Karpas-422 (cell line): ENCODE data around the gene SYTL1. TPM values are rescaled to one million over a fixed set of nuclear protein-coding genes. Genes with fewer than 3 reads are reported as not detected.

Experiments
- DNase-seq: peaks from one replicate; pipeline ENCODE4 v3.0.0-alpha.2; 2015
- H2AFZ ChIP-seq: fragments of 200-600 bp; sonication (generic); 2 replicates; pipeline ENCODE4 v1.6.1; 2014; ENCODE audit warnings: antibody characterized with exemption, low read length, mixed read lengths
- H3K27ac ChIP-seq: fragments of 200-600 bp; sonication (generic); 2 replicates; pipeline ENCODE4 v1.5.1; 2014; ENCODE audit warnings: mild to moderate bottlenecking, low read length, moderate library complexity
- H3K27me3 ChIP-seq: fragments of 200-600 bp; sonication (generic); 2 replicates; pipeline ENCODE4 v1.6.1; 2014; ENCODE audit warnings: low read length, mixed read lengths
- H3K36me3 ChIP-seq: fragments of 200-600 bp; sonication (generic); 2 replicates; pipeline ENCODE4 v1.6.1; 2014; ENCODE audit warnings: low read length, mixed read lengths; ENCODE audit not compliant: insufficient read depth
- H3K4me1 ChIP-seq: fragments of 200-600 bp; sonication (generic); 2 replicates; pipeline ENCODE4 v1.6.1; 2014; ENCODE audit warnings: mild to moderate bottlenecking, low read length, mixed read lengths
- H3K4me2 ChIP-seq: fragments of 200-600 bp; sonication (generic); 2 replicates; pipeline ENCODE4 v1.6.1; 2014; ENCODE audit warnings: low read length, low read depth, mild to moderate bottlenecking; ENCODE audit not compliant: poor library complexity, severe bottlenecking
- H3K4me3 ChIP-seq: fragments of 200-600 bp; sonication (generic); 2 replicates; pipeline ENCODE4 v1.5.1; 2014; ENCODE audit warnings: mild to moderate bottlenecking, antibody characterized with exemption, low read length, mixed read lengths
- H3K79me2 ChIP-seq: fragments of 200-600 bp; sonication (generic); 2 replicates; pipeline ENCODE4 v1.6.1; 2014; ENCODE audit warnings: mild to moderate bottlenecking, low read length, mixed read lengths
- H3K9ac ChIP-seq: fragments of 200-600 bp; sonication (generic); 2 replicates; pipeline ENCODE4 v1.6.0; 2014; ENCODE audit warnings: low read length
- H3K9me2 ChIP-seq: fragments of 200-600 bp; sonication (generic), shearing (Covaris generic); replicated peaks from 2 replicates; pipeline ENCODE4 v1.6.0; 2014; ENCODE audit warnings: mild to moderate bottlenecking, low read length, moderate library complexity; ENCODE audit not compliant: insufficient read depth
- H3K9me3 ChIP-seq: fragments of 300-700, 200-600 bp; sonication (generic); 2 replicates; pipeline ENCODE4 v1.6.1; 2014; ENCODE audit warnings: low read length, mixed read lengths
- H4K20me1 ChIP-seq: fragments of 200-600 bp; sonication (generic); 2 replicates; pipeline ENCODE4 v1.6.1; 2014; ENCODE audit warnings: mild to moderate bottlenecking, antibody characterized with exemption, low read length, low read depth; ENCODE audit not compliant: insufficient read depth
- total RNA-seq: library from RNA; depleted of rRNA; stranded (reverse); fragments of >200 nt; shearing (Covaris generic); gene quantifications from 2 replicates; pipeline ENCODE4 v1.2.3, GENCODE V29; 2014; ENCODE audit warnings: low replicate concordance

Gene SYTL1
- total RNA-seq, 1 experiment from 2014 or later: 35.6 TPM

DNA sequence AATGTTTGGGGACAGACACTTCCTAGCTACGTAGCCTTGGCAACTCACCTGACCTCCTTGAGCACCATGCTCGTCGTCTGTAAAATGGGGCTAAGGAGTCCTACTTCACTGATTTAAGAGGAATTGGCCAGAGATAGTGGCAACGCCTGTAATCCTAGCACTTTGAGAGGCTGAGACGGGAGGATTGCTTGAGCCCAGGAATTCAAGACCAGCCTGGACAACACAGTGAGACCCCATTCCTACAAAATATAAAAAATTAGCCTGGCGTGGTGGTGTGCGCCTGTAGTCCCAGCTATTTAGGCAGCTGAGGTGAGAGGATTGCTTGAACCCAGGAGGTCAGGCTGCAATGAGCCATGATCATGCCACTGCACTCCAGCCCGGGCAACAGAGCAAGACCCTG, 4.5 kb downstream of the SYTL1 start:
- Histone ChIP-seq H2AFZ (no peak overlapping the region), H3K9me2 (no peaks in the 10 kb centered on the region), H3K9ac (no peak overlapping the region), H3K4me1 (peaks cover 36% of the 10 kb centered on the region), H3K9me3 (no peaks in the 10 kb centered on the region), H3K27ac (no peak overlapping the region), H3K4me3 (no peak overlapping the region), H4K20me1 (no peaks in the 10 kb centered on the region), H3K79me2 (no peaks in the 10 kb centered on the region), H3K4me2 (no peak overlapping the region), H3K36me3 (no peaks in the 10 kb centered on the region), H3K27me3 (no peaks in the 10 kb centered on the region)
- no peak for DNase-seq

DNA sequence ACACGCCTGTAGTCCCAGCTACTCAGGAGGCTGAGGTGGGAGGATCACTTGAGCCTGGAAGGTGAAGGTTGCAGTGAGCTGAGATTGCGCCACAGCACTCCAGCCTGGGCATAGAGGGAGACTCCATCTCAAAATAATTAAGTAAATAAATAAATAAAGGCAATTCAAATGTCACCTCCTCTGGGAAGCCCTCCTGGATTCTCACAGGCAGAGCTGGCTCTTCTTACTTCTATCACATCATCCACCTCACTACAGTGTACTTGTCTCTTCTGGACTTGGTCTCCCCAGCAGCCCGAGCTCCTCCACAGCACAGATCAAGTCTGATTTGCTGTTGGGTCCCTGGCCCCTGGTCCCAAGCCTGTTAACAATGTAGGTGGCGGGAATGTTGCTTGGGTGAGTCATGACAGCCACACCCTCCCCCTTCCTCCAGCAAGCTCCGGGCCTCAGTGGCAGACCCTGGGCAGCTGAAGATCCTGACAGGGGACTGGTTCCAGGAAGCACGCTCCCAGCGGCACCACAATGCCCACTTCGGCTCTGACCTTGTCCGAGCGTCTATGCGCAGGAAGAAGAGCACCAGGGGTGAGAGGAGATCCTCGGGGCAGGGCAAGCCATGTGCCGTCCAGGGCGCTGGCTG, 5.3 kb downstream of the SYTL1 start:
- H3K27me3 ChIP-seq: no peaks in the 10 kb centered on the region
- H3K9ac ChIP-seq: no peak overlapping the region
- no peaks in the 10 kb centered on the region for H3K79me2 ChIP-seq
- peaks cover 28% of the 10 kb centered on the region for H3K4me1 ChIP-seq
- H3K36me3 ChIP-seq: no peaks in the 10 kb centered on the region
- no peaks in the 10 kb centered on the region for H3K9me2 ChIP-seq
- H3K4me2 ChIP-seq: no peak overlapping the region
- no peaks in the 10 kb centered on the region for H3K9me3 ChIP-seq
- H2AFZ ChIP-seq: no peak overlapping the region
- no peak overlapping the region for H3K27ac ChIP-seq
- no peaks in the 10 kb centered on the region for H4K20me1 ChIP-seq
- DNase-seq: no peak
- no peak overlapping the region for H3K4me3 ChIP-seq

DNA sequence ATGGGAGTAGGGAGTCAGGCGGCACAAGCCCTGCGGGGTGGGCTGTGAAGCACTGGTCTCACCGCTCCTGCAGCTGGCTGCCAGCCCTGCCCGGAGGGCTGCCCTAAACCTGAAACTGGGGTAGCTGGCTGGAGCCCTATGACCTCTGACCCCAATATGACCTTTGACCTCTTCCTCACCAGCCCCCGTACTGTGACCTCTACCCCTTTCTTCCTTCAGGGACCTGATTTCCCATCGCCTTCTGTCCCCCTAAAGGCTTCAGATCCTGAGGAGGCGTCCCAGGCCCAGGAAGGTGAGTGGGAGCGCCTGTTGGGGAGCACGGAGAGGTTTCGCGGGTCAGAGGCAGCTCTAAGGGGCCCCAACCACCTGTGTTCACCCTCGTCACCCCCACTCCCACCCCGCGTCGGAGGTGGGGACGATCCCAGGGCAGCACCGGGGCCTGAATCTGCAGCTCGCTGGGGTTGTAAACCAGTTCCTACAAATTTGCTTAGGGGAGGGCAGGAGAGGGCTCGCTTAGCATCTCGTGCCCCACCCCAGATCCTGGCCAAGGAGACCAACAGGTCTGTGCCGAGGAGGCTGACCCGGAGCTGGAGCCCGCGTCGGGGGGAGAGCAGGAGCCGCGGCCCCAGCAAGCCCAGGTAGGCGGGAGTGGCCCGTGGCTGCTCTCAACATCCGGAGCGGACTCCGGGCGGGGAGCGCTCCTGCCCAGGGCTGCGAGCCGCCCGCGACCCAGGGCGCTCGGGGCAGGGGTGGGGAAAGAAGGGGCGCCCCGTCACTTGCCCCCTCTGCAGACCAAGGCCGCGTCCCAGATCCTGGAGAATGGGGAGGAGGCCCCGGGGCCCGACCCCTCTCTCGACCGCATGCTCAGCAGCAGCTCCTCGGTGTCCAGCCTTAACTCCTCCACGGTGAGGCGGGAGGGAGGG, 7.3 kb downstream of the SYTL1 start:
- Histone ChIP-seq H3K27me3 (no peaks in the 10 kb centered on the region), H3K9ac (peak overlapping the region; percentile 71), H3K36me3 (no peaks in the 10 kb centered on the region), H3K79me2 (no peaks in the 10 kb centered on the region), H3K27ac (no peak overlapping the region), H3K4me1 (peaks cover 10% of the 10 kb centered on the region), H3K4me2 (peak overlapping the region; percentile 92), H4K20me1 (no peaks in the 10 kb centered on the region), H3K9me3 (no peaks in the 10 kb centered on the region), H2AFZ (peak overlapping the region; percentile 65), H3K4me3 (peak overlapping the region; percentile 63), H3K9me2 (no peaks in the 10 kb centered on the region)
- peak; percentile 79 for DNase-seq

DNA sequence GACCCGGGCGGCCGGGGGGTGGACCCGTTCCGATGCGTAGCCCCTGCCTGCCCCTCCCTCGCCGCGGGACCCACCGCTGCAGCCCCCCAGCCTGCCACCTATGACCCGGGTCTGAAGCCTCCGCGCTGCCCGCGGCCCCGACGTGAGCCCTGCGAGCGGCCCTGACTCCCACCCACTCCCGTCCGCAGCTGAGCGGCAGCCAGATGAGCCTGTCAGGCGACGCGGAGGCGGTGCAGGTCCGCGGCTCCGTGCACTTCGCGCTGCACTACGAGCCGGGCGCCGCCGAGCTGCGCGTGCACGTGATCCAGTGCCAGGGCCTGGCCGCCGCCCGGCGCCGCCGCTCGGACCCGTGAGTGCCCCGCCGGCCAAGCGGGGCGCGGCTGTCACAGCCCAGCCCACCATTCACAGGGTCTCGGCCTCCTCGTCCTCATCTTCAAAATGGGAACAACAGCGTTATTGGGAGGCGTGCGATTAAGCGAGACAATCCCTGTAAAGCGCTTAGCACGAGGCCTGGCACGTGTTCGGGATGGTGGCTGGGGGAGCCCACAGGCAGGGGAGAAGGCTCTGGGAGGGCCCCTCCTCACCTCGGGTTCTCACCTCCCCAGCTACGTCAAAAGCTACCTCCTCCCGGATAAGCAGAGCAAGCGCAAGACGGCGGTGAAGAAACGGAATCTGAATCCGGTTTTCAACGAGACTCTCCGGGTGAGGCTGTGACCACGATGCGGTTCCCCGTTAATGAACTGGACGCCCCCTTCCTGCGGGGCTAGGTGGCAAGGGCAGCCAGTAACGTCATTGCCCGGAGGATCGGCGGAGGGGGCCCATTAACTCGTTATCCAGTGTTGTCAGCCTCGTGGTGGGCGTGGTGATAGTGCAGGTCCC, 8.2 kb downstream of the SYTL1 start:
- H3K4me1 ChIP-seq: peaks cover 10% of the 10 kb centered on the region
- H4K20me1 ChIP-seq: no peaks in the 10 kb centered on the region
- H3K9me3 ChIP-seq: no peaks in the 10 kb centered on the region
- no peak overlapping the region for H3K4me3 ChIP-seq
- H3K9me2 ChIP-seq: no peaks in the 10 kb centered on the region
- peak overlapping the region; percentile 92 for H3K4me2 ChIP-seq
- no peaks in the 10 kb centered on the region for H3K27me3 ChIP-seq
- H3K79me2 ChIP-seq: no peaks in the 10 kb centered on the region
- no peaks in the 10 kb centered on the region for H3K36me3 ChIP-seq
- H3K27ac ChIP-seq: no peak overlapping the region
- no peak for DNase-seq
- H3K9ac ChIP-seq: no peak overlapping the region
- peak overlapping the region; percentile 65; the same call in 1 of the 2 replicates for H2AFZ ChIP-seq

DNA sequence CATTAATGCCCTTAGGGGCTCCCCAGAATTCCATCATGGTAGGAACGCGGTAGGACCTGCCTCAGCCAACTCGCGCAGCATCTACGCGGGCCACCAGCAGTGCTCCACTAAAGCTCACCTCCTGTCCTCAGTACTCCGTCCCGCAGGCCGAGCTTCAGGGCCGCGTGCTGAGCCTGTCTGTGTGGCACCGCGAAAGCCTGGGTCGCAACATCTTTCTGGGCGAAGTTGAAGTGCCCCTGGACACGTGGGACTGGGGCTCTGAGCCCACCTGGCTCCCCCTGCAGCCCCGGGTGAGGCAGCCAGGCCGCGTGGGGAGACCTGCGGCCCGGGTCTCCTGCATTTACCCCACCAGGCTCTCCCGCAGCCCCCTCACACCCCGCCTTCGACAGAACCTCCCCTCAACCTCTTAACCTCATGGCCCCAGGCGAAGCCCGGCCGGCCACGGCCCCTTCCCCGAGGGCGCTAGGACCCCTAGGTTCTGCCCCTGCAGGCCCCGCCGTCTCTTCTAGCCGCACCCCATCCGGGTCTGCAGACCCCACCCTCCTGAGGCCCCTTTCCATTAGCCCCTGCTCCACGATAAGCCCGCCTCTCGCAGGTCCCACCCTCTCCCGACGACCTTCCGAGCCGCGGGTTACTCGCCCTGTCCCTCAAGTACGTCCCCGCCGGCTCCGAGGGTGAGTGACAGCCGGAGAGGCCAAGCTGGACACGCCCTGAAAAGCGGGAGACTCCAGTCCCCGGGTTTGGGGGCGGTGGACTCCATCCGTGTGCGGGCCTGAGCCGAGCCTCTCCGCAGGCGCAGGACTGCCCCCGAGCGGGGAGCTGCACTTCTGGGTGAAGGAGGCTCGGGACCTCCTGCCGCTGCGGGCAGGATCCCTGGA, 9.1 kb downstream of the SYTL1 start:
- no peaks in the 10 kb centered on the region for H3K79me2 ChIP-seq
- no peaks in the 10 kb centered on the region for H3K9me2 ChIP-seq
- H3K27ac ChIP-seq: no peak overlapping the region
- H3K27me3 ChIP-seq: no peaks in the 10 kb centered on the region
- H3K36me3 ChIP-seq: no peaks in the 10 kb centered on the region
- H3K4me2 ChIP-seq: no peak overlapping the region
- H3K9me3 ChIP-seq: no peaks in the 10 kb centered on the region
- H3K9ac ChIP-seq: no peak overlapping the region
- H3K4me3 ChIP-seq: no peak overlapping the region
- H3K4me1 ChIP-seq: peaks cover 10% of the 10 kb centered on the region
- H2AFZ ChIP-seq: no peak overlapping the region
- no peak for DNase-seq
- H4K20me1 ChIP-seq: no peaks in the 10 kb centered on the region

DNA sequence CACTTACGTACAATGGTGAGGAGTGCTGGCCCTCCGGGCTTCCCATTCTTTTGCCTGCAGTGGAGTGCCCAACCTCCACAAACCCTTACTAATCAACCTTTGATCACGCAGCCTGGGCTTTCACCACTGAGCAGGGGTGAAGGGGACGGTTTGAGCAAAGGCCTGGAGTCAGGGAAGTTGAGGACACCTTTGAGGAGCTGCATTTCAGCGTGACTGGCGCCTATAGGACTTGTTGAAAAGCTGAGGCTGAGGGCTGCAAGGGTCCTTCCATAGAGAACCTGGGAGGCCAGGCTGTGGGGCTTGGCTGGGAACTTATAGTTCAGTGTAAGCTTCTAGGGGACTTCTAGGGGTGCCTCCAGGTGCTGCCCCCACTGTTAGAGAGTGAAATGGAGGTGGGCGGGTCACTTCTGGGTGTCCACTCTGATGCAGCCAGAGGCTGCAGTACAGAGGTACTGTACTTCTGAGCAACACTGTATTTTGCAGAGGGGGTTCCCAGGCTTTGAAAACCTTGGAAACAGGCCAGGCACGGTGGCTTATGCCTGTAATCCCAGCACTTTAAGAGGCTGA, 9.8 kb downstream of the SYTL1 start:
- H3K79me2 ChIP-seq: no peaks in the 10 kb centered on the region
- no peak overlapping the region for H3K4me2 ChIP-seq
- peaks cover 15% of the 10 kb centered on the region for H3K4me1 ChIP-seq
- no peak overlapping the region for H3K27ac ChIP-seq
- no peak for DNase-seq
- H3K4me3 ChIP-seq: no peak overlapping the region
- no peak overlapping the region for H3K9ac ChIP-seq
- H3K27me3 ChIP-seq: no peaks in the 10 kb centered on the region
- H3K9me2 ChIP-seq: no peaks in the 10 kb centered on the region
- no peaks in the 10 kb centered on the region for H3K9me3 ChIP-seq
- no peaks in the 10 kb centered on the region for H4K20me1 ChIP-seq
- no peaks in the 10 kb centered on the region for H3K36me3 ChIP-seq
- no peak overlapping the region for H2AFZ ChIP-seq

GRCh38 chr1:27353166-27353565, 11.3 kb downstream of the SYTL1 start:
- Histone ChIP-seq H3K9me3 (no peaks in the 10 kb centered on the region), H3K79me2 (no peaks in the 10 kb centered on the region), H3K36me3 (no peaks in the 10 kb centered on the region), H3K9ac (no peak overlapping the region), H3K4me2 (no peak overlapping the region), H4K20me1 (no peaks in the 10 kb centered on the region), H3K9me2 (no peaks in the 10 kb centered on the region), H3K27ac (no peak overlapping the region), H2AFZ (no peak overlapping the region), H3K4me1 (peaks cover 23% of the 10 kb centered on the region), H3K4me3 (no peak overlapping the region), H3K27me3 (no peaks in the 10 kb centered on the region)
- no peak for DNase-seq
